DLD1 (cell line): ENCODE measurements around the gene CSAG2.
"Not testable (repeated sequence)": the region's sequence is repeated elsewhere in the genome, so short reads cannot be mapped to it uniquely, and the experiment has no call there.

Experiments
- in situ Hi-C: cut with HindIII; loops from 2 replicates; pipeline ENCODE4 v1.10.0; 2017; ENCODE audit warnings: low sequenced_read_pairs

CSAG2 gene

DNA sequence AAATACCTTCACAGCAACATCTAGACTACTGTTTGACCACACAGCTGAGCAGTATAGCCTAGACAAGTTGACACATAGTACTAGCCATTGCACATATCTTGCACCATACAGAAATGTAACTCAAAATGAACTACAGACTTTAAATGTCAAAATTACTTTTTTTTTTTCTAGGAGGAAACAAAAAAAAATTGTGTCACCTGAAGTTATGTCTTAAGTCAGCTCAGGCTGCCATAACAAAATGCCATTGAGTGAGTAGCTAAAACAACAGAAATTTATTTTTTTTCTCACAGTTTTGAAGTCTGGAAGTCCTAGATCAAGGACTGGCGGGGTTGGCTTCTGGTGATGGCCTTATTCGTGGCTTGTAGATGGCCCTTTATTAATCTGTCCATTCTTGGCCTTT is at the start of gene CSAG2:
Gene CSAG2 (minus strand): TSS at position 101 of the 400 bp plus-strand sequence. CDS start 161 bp downstream, outside the sequence.
- in situ Hi-C loops: not testable (repeated sequence)

DNA sequence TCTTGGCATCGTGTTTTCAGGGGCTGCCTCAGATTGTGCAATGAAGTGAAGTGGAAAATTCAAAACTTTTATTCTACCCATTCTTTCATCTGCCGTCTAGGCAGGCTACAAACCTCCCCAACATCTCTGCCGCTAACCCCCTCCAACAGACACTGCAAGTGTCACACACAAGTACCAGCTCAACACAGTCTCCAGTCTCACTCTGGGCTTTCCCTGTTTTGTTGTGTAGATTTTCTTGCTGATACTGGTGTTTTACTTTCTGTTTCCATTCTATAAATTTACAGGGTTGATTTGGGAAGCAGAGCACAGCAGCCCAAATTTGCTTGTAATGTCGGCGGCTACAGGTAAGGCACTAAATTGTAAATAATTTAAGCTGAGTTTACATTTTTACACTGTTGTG is 45.8 kb upstream of the CSAG2 start:
- in situ Hi-C loops: not testable (repeated sequence)

GRCh38 chrX:152753686-152754650 is 44.9 kb upstream of the CSAG2 start, which contains the start of gene MAGEA2:
Gene MAGEA2 (minus strand): TSS chrX:152753842. CDS start chrX:152751363, 2,479 bp downstream.
- in situ Hi-C loops: not testable (repeated sequence)

- in situ Hi-C loops: no loop called here
Observed at GRCh38 chrX:152738560-152738959, 29.5 kb upstream of the CSAG2 start.

GRCh38 chrX:152736528-152736927 is 27.5 kb upstream of the CSAG2 start:
- in situ Hi-C loops: not testable (repeated sequence)

GRCh38 chrX:152735860-152736511 is 26.9 kb upstream of the CSAG2 start:
- in situ Hi-C loops: no loop called here

DNA sequence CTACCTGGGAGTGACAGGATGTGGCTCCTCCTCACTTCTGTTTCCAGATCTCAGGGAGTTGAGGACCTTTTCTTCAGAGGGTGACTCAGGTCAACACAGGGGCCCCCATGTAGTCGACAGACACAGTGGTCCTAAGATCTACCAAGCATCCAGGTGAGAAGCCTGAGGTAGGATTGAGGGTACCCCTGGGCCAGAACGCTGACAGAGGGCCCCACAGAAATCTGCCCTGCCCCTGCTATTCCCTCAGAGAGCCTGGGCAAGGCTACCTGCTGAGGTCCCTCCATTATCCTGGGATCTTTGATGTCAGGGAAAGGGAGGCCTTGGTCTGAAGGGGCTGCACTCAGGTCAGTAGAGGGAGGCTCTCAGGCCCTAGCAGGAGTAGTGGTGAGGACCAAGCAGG is 26.0 kb upstream of the CSAG2 start:
- in situ Hi-C loops: no loop called here

GRCh38 chrX:152734143-152734858 is 25.2 kb upstream of the CSAG2 start:
- in situ Hi-C loops: not testable (repeated sequence)

DNA sequence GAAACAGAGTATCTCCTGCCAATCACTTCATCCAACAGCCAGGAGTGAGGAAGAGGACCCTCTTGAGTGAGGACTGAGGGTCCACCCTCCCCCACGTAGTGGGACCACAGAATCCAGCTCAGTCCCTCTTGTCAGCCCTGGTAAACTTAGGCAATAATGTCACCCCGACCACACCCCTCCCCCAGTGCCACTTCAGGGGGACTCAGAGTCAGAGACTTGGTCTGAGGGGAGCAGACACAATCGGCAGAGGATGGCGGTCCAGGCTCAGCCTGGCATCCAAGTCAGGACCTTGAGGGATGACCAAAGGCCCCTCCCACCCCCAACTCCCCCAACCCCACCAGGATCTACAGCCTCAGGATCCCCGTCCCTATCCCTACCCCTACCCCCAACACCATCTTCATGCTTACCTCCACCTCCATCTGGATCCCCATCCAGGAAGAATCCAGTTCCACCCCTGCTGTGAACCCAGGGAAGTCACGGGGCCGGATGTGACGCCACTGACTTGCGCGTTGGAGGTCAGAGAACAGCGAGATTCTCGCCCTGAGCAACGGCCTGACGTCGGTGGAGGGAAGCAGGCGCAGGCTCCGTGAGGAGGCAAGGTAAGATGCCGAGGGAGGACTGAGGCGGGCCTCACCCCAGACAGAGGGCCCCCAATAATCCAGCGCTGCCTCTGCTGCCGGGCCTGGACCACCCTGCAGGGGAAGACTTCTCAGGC is 24.3 kb upstream of the CSAG2 start, which contains the start of the genes CSAG1 and MAGEA12:
Gene CSAG1 (minus strand): TSS at position 461 of the 715 bp plus-strand sequence. CDS start 1,261 bp downstream, outside the sequence.
Gene MAGEA12 (plus strand): TSS at position 497 of the 715 bp plus-strand sequence. CDS start 2,405 bp downstream, outside the sequence.
- in situ Hi-C loops: no loop called here

- in situ Hi-C loops: no loop called here
Observed at GRCh38 chrX:152725409-152725808, 16.3 kb upstream of the CSAG2 start.

GRCh38 chrX:152713815-152714787 is 5.0 kb upstream of the CSAG2 start, which contains the start of gene MAGEA2B:
Gene MAGEA2B (plus strand): TSS chrX:152714628. CDS start chrX:152717107, 2,479 bp downstream.
- in situ Hi-C loops: not testable (repeated sequence)

GRCh38 chrX:152713195-152713594 is 4.1 kb upstream of the CSAG2 start:
- in situ Hi-C loops: not testable (repeated sequence)

- in situ Hi-C loops: not testable (repeated sequence)
Observed at GRCh38 chrX:152706500-152706899, 2.6 kb downstream of the CSAG2 start.

GRCh38 chrX:152700390-152700789 is 8.7 kb downstream of the CSAG2 start:
- in situ Hi-C loops: not testable (repeated sequence)

DNA sequence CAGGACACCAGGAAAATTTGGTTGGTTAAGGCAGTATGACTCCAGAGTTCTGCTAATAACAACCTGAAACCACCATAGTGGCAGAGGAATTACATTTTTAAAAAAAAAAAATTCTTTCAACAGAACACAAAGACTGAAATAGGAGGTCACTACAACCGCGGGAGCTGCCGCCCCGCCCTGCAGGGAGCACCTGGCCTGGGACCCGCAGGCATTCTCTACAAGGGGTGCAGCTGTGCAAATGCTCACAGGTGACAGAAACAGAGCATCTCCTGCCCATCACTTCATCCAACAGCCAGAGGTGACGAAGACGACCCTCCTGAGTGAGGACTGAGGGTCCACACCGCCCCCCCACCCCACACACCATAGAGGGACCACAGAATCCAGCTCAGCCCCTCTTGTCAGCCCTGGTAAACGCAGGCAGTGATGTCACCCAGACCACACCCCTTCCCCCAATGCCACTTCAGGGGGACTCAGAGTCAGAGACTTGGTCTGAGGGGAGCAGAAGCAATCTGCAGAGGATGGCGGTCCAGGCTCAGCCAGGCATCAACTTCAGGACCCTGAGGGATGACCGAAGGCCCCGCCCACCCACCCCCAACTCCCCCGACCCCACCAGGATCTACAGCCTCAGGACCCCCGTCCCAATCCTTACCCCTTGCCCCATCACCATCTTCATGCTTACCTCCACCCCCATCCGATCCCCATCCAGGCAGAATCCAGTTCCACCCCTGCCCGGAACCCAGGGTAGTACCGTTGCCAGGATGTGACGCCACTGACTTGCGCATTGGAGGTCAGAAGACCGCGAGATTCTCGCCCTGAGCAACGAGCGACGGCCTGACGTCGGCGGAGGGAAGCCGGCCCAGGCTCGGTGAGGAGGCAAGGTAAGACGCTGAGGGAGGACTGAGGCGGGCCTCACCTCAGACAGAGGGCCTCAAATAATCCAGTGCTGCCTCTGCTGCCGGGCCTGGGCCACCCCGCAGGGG is 10.8 kb downstream of the CSAG2 start, which contains the start of gene MAGEA3:
Gene MAGEA3 (plus strand): TSS at position 843 of the 980 bp plus-strand sequence. CDS start 2,039 bp downstream, outside the sequence.
- in situ Hi-C loops: not testable (repeated sequence)

DNA sequence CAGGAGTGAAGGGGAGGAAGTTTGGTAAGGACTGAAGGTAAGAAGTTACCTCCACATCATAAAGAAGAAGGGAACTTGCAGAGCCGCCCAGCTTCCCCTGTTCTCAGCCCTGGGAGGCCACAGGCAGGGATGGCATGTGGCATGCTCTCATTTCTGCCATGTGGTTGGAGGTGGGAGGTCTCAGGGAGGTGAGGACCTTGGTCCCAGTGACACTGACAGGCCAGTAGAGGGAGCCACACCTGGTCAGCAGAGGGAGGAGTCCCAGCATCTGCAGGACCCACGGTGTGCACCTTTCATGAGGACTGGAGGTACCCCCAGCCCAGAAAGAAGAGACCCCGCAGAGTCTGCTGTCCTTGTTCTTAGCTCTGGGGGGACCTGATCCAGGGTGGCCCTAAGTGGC is 28.1 kb downstream of the CSAG2 start:
- in situ Hi-C loops: not testable (repeated sequence)

GRCh38 chrX:152674652-152675051 is 34.4 kb downstream of the CSAG2 start:
- in situ Hi-C loops: not testable (repeated sequence)
